ENCODE measurements around the gene SLC39A11. TPM values are rescaled to one million over a fixed set of nuclear protein-coding genes. Genes with fewer than 3 reads are reported as not detected.

SLC39A11 gene
- total and polyA plus RNA-seq, 8 donors, result 5.2 to 62.0 (median 12.9) TPM

DNA sequence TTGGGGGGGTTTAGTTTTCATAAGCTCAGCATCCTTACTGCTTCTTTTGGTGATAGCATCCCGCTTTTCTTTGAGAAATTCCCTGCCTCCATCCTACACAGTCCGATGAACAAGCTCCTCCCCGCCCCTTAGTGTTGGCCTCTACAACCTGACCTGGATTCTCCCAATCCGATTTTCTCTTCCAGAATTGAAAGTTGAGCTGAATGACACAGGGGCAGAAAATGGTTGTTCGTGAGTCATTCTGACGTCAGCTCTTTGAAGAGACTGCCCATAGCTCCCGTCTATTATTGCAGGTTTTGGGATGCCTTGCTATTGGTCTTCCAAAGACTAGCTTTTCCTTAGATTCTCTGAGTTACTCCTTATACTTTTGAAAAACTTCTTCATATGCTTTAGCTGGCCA is 279.7 kb downstream of the SLC39A11 start:
- TF ChIP-seq POLR2A (IDR thresholded peaks at IDR 0.05) (no peak), POLR2AphosphoS5 (IDR thresholded peaks at IDR 0.05) (no peak), EP300 (IDR thresholded peaks at IDR 0.05) (no peak)
- TF ChIP-seq, protein P1, sequence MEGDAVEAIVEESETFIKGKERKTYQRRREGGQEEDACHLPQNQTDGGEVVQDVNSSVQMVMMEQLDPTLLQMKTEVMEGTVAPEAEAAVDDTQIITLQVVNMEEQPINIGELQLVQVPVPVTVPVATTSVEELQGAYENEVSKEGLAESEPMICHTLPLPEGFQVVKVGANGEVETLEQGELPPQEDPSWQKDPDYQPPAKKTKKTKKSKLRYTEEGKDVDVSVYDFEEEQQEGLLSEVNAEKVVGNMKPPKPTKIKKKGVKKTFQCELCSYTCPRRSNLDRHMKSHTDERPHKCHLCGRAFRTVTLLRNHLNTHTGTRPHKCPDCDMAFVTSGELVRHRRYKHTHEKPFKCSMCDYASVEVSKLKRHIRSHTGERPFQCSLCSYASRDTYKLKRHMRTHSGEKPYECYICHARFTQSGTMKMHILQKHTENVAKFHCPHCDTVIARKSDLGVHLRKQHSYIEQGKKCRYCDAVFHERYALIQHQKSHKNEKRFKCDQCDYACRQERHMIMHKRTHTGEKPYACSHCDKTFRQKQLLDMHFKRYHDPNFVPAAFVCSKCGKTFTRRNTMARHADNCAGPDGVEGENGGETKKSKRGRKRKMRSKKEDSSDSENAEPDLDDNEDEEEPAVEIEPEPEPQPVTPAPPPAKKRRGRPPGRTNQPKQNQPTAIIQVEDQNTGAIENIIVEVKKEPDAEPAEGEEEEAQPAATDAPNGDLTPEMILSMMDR (IDR thresholded peaks at IDR 0.05), result no peak
- DNase-seq, result no peak
- no peak overlapping the region for H3K4me3 ChIP-seq
- intact Hi-C loops (cut with DNase I; ENCODE audit: low total_unique reads), result no loop called here
- H3K4me1 ChIP-seq, result no peaks in the 10 kb centered on the region
- no peak overlapping the region for H3K27ac ChIP-seq
- WGBS, 5 donors, result 85 to 97% (median 94%) methylated on average over 7 of the region's 7 CpGs
- peaks cover 0 to 51% (median 27%) of the 10 kb centered on the region in 4 donors for H3K36me3 ChIP-seq
- H3K27me3 ChIP-seq, result no peaks in the 10 kb centered on the region
- H3K9me3 ChIP-seq, result peaks cover 0 to 18% (median 10%) of the 10 kb centered on the region in 4 donors

DNA sequence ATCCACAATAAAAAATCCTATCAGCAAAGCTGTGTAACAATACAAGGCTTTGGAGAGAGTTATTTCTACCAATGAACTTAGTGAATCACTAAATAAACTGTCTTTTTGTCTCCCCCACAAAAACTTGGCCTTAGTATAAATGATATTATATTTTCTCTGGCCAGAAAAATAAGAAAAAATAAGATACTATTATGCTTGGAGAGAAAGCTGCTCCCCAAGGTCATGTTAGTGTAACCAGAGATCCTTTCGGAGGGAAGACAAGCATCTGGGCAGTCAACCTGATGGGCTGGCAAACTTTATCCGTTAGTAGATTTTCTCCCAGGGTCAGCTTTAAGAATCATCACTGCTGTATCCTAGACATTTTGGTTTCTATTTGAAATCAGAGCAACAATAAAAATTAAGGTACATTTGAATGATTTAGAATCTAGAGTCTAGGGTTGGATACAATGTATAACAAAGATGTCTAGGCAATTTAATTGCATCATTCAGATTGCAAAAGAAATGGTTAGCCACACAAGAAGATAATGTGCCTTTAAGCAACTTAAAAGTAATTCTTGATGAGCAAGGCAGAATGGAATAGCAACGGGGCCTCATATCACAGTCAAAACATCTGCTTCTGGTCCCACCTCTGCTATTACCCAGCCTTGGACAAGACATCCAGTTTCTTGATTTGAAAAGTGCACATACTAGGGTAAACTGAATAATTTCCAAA is 280.4 kb downstream of the SLC39A11 start:
- H3K9me3 ChIP-seq, result peaks cover 0 to 18% (median 10%) of the 10 kb centered on the region in 4 donors
- H3K27ac ChIP-seq, result no peak overlapping the region
- 86 to 96% (median 91%) methylated on average over 3 of the region's 3 CpGs for WGBS, 5 donors
- intact Hi-C loops (cut with DNase I; ENCODE audit: low total_unique reads), result no loop called here
- no peak overlapping the region for H3K4me3 ChIP-seq
- H3K36me3 ChIP-seq, result peaks cover 0 to 44% (median 21%) of the 10 kb centered on the region in 4 donors
- DNase-seq, result no peak
- TF ChIP-seq, protein P1 (IDR thresholded peaks at IDR 0.05), result no peak
- no peak for TF ChIP-seq POLR2AphosphoS5 (IDR thresholded peaks at IDR 0.05)
- no peak for TF ChIP-seq EP300 (IDR thresholded peaks at IDR 0.05)
- no peak for TF ChIP-seq POLR2A (IDR thresholded peaks at IDR 0.05)
- H3K27me3 ChIP-seq, result no peaks in the 10 kb centered on the region
- no peaks in the 10 kb centered on the region for H3K4me1 ChIP-seq

DNA sequence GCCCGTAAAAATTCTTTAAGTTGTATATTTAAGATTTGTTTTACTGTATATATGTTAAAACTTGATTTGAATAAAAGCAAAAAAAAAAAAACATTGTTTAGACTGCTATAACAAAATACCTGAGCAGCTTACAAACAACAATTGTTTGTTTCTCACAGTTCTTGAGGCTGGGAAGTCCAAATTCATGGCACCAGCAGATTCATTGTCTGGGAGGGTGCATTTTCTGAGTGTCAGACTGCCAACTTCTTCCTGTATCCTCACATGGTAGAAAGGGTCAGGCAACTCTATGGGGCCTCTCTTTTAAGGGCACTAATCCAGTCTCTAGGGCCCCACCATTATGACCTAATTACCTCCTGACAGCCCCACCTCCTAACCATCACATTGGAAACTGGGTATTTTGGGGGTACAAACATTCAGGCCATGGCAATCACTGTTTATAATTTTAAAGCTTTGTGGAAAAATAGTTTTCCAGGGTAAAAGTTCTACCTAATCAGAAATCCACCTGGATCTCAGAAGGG is 281.4 kb downstream of the SLC39A11 start:
- no peak for DNase-seq
- intact Hi-C loops (cut with DNase I; ENCODE audit: low total_unique reads), result no loop called here
- H3K27me3 ChIP-seq, result no peaks in the 10 kb centered on the region
- WGBS, 5 donors, result 91 to 100% (median 97%) methylated on average over 1 of the region's 1 CpG
- TF ChIP-seq EP300 (IDR thresholded peaks at IDR 0.05) (no peak), POLR2A (IDR thresholded peaks at IDR 0.05) (no peak), POLR2AphosphoS5 (IDR thresholded peaks at IDR 0.05) (no peak)
- TF ChIP-seq, protein P1 (IDR thresholded peaks at IDR 0.05), result no peak
- H3K9me3 ChIP-seq, result peaks cover 0 to 18% (median 10%) of the 10 kb centered on the region in 4 donors
- H3K27ac ChIP-seq, result no peak overlapping the region
- H3K4me3 ChIP-seq, result no peak overlapping the region
- H3K4me1 ChIP-seq, result no peaks in the 10 kb centered on the region
- peaks cover 0 to 36% (median 15%) of the 10 kb centered on the region in 4 donors for H3K36me3 ChIP-seq

DNA sequence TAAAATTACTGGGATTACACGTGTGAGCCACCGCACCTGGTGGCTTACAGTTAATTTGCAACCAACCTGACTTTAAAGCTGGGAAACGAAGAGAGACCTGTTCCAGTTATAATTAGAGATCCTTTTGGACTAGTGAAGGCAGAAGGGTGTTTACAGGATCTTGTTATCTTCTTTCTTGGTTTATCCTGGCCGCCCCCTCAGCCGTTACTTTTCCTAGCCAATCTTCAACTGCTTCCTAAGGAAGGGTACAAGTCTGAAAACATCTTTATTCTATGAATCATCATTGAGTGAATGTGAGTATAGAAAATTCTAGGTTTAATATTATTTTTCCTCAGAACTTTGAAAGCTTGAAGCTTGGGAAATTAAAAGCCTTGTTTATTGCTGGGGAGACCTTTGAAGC is 286.5 kb downstream of the SLC39A11 start:
- TF ChIP-seq POLR2A (IDR thresholded peaks at IDR 0.05) (no peak), POLR2AphosphoS5 (IDR thresholded peaks at IDR 0.05) (no peak), EP300 (IDR thresholded peaks at IDR 0.05) (no peak)
- TF ChIP-seq, protein P1 (IDR thresholded peaks at IDR 0.05), result no peak
- Histone ChIP-seq H3K36me3 (peaks cover 0 to 32% (median 0%) of the 10 kb centered on the region in 4 donors), H3K27ac (no peak overlapping the region), H3K27me3 (no peaks in the 10 kb centered on the region), H3K4me3 (no peak overlapping the region), H3K4me1 (no peaks in the 10 kb centered on the region), H3K9me3 (peaks cover 0 to 18% (median 6%) of the 10 kb centered on the region in 4 donors)
- no peak for DNase-seq
- intact Hi-C loops (cut with DNase I; ENCODE audit: low total_unique reads), result no loop called here
- 81 to 88% (median 84%) methylated on average over 5 of the region's 5 CpGs for WGBS, 5 donors
